Activated CD8-positive, alpha-beta memory T cell treated with anti-CD3 and anti-CD28 coated beads, Interleukin-2, amount 50 U/mL, for 24 hours (primary cell): ENCODE results near the gene LCK.

Experiments
- DNase-seq: peaks from one replicate; pipeline ENCODE4 v3.0.0-alpha.2; 2020; ENCODE audit errors: extremely low read depth

Gene LCK

DNA sequence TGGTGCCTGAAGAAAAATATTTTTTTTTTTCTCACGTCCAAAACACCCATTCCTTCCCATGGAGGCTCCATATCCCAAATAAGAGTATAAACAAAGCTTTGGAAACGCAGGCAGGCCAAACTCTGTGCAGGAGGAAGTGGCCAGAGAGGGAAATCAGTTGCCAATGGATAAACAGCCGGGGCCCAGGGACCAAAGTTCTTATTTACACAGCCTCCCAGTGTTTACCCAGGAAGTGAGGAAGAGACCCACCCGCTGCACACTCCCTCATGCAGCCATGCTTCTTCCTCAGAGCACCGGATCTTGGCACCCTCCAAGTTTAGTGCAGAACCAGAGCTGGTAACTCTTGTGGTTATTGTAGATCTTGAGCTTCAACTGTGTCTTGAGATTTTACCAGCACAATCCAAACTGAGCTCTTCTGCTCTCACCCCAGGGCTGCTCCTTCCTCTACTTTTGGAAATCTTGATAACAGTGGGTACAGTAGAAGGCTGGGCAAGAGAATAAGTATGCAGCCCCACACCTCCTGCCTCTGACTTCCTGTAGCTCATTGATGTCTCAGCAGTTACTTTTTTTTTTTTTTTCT, 70.7 kb downstream of the LCK start:
- DNase-seq, result no peak

DNA sequence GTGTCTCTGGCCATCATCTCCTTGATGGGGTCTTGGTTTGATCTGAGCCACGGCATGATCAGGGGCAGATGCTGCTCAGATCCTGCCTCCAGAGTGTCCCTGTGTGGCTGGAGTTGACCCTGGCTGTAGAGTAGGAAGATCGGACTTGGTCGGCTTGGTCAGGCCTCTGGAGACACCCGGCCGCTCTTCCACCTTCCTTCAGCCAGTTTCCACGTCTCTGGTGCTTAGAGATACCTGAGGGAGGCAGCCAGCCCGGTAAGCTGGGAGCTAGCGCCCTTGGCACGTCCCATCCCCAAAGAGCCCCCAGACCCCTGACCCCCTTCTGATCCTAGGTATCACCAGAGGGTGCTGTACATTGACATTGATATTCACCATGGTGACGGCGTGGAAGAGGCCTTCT, 76.1 kb downstream of the LCK start:
- DNase-seq, result no peak

DNA sequence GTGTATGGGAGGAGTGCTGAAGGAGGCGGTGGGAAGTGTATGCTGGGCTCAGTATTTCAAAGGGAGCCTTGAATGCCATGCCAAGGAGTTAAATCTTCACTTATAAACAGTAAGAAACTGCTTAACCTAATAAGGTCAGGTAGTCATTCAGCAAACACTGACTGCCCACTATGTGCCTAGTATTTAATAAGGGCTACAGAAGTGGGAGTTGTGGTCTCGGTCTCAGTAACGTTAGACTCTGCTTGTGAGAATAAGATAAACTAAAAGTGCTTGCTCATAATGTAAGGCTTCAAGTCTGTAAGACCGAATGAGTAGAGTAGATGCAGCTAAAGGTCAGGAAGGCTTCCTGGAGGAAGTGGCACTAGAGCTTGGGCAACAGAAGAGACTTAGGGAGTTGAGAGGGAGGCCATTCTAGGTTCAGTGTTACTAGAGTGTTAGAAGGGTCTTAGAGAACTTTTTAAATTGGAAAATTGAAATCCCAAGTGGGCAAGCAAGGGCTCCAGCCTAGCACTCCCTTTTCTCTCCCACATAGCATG, 78.9 kb downstream of the LCK start:
- DNase-seq, result no peak

DNA sequence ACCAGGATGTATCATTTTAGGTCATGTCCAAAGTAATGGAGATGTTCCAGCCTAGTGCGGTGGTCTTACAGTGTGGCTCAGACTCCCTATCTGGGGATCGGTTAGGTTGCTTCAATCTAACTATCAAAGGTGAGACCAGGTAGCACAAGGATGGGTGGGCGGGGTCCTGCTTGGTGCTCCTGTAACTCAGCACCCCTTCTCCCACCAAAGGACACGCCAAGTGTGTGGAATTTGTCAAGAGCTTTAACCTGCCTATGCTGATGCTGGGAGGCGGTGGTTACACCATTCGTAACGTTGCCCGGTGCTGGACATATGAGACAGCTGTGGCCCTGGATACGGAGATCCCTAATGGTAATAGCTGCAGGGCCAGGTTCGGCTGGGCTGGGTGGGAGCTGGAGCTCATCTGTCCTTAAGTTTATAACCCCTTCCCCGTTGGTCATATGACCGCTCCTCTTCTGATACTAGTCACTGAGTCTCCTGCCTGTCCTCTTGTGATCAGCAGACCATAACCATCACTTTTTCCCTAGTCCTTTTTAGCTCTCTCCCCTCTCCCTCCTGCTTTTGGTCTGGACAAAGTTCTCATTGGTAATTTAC, 79.6 kb downstream of the LCK start:
- DNase-seq, result no peak

DNA sequence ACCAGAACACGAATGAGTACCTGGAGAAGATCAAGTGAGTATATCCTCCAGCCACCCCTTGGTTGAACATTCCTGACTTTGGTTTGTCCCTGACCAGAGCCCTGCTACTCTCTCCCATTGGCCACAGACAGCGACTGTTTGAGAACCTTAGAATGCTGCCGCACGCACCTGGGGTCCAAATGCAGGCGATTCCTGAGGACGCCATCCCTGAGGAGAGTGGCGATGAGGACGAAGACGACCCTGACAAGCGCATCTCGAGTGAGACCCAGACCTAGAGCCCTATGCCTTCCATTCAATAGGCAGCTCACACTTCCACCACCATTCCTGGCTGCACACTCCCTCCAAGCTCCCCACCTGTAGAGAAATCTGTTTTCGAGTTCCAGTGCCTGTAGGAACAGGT, 80.5 kb downstream of the LCK start:
- DNase-seq, result no peak

DNA sequence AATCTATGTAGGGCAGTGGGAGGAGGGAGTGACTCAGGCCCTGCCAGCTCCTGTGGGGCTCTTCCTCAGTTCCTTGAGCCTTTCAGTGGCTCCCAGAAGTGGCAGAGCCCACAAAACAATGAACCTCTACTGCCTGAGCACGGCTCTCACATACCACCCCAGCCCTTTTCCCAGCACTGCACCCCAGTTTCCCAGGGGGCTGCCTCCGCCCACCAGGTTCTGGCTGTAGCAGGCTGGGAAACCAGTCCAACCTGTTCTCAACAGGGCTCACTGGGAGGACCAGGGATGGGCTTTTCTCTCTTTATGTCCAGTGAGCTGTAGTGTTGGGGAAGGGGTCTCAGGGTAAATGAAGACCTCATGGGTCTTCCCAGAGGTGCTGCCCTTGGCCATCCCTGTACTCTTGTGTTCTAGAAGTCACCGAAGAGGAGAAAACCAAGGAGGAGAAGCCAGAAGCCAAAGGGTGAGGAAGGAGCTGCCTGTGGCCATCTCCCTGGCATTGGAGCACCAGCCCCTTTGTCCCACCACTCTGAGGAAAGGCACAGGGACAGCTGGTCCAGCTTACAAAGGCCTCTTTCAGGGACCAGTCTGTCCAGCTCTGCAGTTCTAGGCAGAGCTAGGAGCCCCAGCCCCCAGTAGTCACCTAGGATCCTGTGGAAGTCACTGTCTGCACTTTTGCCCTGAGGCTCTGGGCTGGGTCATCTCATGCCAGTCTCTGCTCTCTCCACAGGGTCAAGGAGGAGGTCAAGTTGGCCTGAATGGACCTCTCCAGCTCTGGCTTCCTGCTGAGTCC, 81.4 kb downstream of the LCK start:
- DNase-seq, result no peak

DNA sequence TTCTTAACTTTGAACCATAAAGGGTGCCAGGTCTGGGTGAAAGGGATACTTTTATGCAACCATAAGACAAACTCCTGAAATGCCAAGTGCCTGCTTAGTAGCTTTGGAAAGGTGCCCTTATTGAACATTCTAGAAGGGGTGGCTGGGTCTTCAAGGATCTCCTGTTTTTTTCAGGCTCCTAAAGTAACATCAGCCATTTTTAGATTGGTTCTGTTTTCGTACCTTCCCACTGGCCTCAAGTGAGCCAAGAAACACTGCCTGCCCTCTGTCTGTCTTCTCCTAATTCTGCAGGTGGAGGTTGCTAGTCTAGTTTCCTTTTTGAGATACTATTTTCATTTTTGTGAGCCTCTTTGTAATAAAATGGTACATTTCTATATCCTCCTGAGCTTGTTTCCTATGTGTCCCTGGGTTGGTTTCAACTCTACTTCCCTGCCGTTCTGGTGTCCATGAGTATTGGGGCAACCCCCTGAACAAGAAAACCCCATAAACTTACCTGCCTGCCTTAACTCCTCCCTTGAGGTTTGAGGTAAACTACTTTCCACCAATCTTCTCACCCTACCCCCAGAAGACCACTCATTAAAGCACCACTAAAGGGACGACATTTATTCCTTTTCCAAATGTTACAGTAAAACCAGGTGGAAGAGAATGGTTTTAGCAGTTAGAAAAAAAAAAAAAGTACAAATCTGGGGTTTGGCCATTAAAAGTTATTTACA, 82.3 kb downstream of the LCK start:
- DNase-seq, result no peak

DNA sequence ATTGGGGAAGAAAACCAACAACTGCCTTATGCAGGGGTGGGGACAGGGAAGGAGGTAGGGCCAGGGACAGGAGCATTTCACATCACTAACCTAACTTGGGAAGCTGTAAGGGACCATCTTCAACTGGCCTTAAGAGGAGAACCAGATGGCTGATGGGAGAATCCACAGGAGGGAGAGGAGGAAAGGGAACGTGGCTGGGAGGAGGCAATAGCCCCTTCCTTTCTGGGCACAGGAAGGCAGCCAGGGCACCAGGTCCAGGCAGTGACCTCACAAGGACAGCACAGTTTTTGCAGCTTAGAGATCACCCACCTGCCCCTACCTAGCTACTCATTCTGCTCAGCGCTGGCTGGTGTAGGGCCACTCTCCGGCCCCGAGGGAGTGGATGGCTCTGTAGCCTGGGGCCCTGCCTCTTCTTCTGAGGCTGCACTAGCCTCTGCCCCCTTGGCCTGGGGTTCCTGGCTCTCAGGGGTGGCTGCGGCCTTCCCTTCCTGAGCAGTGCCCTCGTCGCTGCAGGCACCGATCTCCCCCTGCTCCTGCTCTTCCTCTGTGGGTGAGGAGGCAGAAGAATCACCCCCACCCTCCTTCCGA, 83.3 kb downstream of the LCK start:
- no peak for DNase-seq

DNA sequence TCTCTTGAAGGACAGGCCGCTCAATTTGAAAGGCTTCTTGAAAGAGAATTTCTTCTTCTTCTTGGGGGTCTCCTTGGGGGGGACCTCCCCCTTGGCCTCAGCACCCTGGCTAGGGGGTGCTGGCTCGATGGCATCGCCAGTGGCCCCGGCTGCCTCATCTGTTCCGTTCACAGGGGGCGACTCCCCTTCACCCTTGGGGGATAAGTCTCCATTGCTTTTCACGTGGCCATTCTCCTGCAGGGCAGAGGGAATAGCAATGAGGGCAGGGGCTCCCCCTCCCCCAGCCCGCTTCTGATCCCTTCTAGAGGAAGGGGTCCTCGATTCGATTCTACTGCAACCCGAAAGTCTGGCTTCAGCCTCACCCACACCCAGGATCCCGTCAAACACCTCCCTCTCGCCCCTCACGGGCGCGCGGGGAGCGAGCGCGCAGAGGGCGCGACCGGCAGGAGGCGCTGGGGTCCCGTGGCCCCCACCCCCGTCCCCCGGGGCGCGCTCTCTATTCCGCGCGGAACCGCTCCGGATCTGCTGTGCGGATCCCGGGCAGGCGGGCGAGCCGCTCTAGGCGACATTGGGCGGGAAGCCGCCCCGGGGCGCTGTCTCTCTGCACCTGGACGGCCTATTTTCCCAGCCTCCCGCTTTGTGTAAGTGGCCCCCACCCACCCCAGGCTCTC, 83.9 kb downstream of the LCK start:
- no peak for DNase-seq

DNA sequence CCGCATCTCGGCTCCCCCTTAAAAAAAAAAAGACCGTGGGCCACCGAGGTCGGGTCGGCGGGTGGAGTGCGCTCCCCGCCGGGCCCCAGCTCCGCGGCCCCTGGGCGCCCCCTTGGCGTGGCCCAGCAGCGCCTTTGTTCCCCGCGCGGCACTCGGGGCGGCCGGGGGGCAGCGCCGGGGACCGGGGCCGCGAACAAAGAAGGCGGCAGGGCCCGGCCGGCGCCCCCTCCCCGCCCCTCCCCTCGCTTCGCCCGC, 84.4 kb downstream of the LCK start:
- DNase-seq, result no peak
